Lower leg skin (tissue), 4 donors: ENCODE results near the gene HECTD4. TPM values are rescaled to one million over a fixed set of nuclear protein-coding genes. Genes with fewer than 3 reads are reported as not detected.

Source experiments
- DNase-seq, 2 donors: peaks; one replicate each; pipeline ENCODE4 v3.0.0-alpha.2; 2019; ENCODE audit warnings: low spot score in 2 of 2
- H3K4me3 ChIP-seq: fragments of 200-600 bp; sonication (generic); 2 replicates; pipeline ENCODE4 v1.5.1; 2017; ENCODE audit warnings: mild to moderate bottlenecking, low read depth; ENCODE audit not compliant: poor library complexity, severe bottlenecking
- POLR2A ChIP-seq, 2 donors: fragments of 450-650 bp; IDR thresholded peaks; one replicate each; pipeline ENCODE4 v1.6.1; 2016 to 2017; ENCODE audit warnings: antibody characterized with exemption in 2 of 2, mild to moderate bottlenecking in 1 of 2, moderate library complexity in 1 of 2
- WGBS, 2 donors: methylation state at CpG; one replicate each; pipeline ENCODE4 v1.1.5; 2018; 5-methylcytosine and 5-hydroxymethylcytosine counted together
- intact Hi-C: fragments of 100-400 bp; cut with DNase I; formaldehyde crosslinking; loops from one replicate; pipeline ENCODE4 v1.15.0; 2023; ENCODE audit warnings: low total_unique reads
- total RNA-seq, 4 donors: library from RNA; depleted of rRNA; stranded (reverse); fragments of >200 nt; gene quantifications; one replicate each; pipeline ENCODE4 v1.1.0, GENCODE V29; 2016
- TF ChIP-seq, protein P1 (sequence below), 3 donors: fragments of 450-650 bp; IDR thresholded peaks; one replicate each; pipeline ENCODE4 v1.5.1; 2016; ENCODE audit warnings: antibody characterized with exemption in 3 of 3, mild to moderate bottlenecking in 3 of 3, moderate library complexity in 2 of 3

Gene HECTD4
- total RNA-seq, 4 donors from 2014 or later: 33.2 to 70.6 (median 35.5) TPM

DNA sequence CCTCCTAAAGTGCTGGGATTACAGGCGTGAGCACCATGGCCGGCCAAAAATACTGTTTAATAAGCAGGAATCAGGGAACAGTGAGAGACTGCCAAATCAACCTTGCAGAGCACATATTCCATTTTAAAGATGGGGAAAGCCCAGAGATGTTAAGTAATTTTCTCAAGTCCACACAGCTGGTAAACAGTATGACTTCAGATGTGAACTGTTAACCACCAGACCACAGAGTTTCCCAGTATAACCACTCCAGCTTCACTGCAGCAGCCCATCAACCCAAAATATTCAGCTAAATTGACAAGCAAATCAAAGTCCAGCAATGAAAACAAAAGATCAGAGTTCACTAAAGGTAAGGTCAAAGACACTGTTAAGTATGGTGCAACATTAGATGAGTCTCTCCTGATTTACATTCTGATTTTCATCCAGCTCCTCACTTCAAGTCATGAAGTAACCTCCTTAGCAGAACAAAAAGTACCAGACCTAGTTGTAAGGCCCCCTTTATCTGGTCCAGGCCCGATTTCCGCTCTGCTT, 174.8 kb downstream of the HECTD4 start:
- intact Hi-C loops: no loop called here
- DNase-seq: no peak
- H3K4me3 ChIP-seq: no peak overlapping the region
- 94 to 98% methylated on average over 4 of the region's 4 CpGs for WGBS, 2 donors
- TF ChIP-seq POLR2A (IDR thresholded peaks at IDR 0.05): no peak
- TF ChIP-seq, protein P1, sequence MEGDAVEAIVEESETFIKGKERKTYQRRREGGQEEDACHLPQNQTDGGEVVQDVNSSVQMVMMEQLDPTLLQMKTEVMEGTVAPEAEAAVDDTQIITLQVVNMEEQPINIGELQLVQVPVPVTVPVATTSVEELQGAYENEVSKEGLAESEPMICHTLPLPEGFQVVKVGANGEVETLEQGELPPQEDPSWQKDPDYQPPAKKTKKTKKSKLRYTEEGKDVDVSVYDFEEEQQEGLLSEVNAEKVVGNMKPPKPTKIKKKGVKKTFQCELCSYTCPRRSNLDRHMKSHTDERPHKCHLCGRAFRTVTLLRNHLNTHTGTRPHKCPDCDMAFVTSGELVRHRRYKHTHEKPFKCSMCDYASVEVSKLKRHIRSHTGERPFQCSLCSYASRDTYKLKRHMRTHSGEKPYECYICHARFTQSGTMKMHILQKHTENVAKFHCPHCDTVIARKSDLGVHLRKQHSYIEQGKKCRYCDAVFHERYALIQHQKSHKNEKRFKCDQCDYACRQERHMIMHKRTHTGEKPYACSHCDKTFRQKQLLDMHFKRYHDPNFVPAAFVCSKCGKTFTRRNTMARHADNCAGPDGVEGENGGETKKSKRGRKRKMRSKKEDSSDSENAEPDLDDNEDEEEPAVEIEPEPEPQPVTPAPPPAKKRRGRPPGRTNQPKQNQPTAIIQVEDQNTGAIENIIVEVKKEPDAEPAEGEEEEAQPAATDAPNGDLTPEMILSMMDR (IDR thresholded peaks at IDR 0.05): no peak

- intact Hi-C loops: no loop called here
- DNase-seq: no peak
- no peak for TF ChIP-seq POLR2A (IDR thresholded peaks at IDR 0.05)
- TF ChIP-seq, protein P1 (IDR thresholded peaks at IDR 0.05): no peak
Measured at GRCh38 chr12:112206944-112207343, 175.3 kb downstream of the HECTD4 start.

DNA sequence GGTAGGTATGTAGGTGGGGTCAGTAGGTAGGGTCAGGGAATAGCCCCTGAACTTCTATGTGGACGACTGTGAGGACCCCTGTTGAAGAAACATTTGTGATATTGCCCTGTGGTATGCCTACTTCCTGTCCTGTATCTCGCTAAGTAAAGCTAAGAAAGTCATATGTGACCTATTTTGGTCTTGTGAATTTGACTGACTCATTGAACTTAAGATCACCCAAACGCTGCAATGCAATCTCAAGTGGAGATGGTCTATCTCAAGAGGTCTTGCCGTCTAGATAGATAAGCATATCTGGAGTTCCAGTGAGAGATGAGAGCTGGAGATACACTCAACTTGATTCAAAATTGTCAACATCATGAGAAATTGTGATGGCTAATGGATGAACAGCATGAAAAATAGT, 183.1 kb downstream of the HECTD4 start:
- 79 to 85% methylated on average over 4 of the region's 4 CpGs for WGBS, 2 donors
- intact Hi-C loops: no loop called here
- no peak for DNase-seq
- TF ChIP-seq, protein P1 (IDR thresholded peaks at IDR 0.05): no peak
- no peak for TF ChIP-seq POLR2A (IDR thresholded peaks at IDR 0.05)
- no peak overlapping the region for H3K4me3 ChIP-seq

More at GRCh38 chr12:112206944-112207343, 175.3 kb downstream of the HECTD4 start:
- no peak overlapping the region for H3K4me3 ChIP-seq
- 87 to 88% methylated on average over 7 of the region's 7 CpGs for WGBS, 2 donors

GRCh38 chr12:112198120-112198733, 184.0 kb downstream of the HECTD4 start:
- WGBS, 2 donors: 84% methylated on average over 9 of the region's 9 CpGs
- intact Hi-C loops: no loop called here
- TF ChIP-seq, protein P1 (IDR thresholded peaks at IDR 0.05): no peak
- no peak for TF ChIP-seq POLR2A (IDR thresholded peaks at IDR 0.05)
- DNase-seq: no peak
- no peak overlapping the region for H3K4me3 ChIP-seq

DNA sequence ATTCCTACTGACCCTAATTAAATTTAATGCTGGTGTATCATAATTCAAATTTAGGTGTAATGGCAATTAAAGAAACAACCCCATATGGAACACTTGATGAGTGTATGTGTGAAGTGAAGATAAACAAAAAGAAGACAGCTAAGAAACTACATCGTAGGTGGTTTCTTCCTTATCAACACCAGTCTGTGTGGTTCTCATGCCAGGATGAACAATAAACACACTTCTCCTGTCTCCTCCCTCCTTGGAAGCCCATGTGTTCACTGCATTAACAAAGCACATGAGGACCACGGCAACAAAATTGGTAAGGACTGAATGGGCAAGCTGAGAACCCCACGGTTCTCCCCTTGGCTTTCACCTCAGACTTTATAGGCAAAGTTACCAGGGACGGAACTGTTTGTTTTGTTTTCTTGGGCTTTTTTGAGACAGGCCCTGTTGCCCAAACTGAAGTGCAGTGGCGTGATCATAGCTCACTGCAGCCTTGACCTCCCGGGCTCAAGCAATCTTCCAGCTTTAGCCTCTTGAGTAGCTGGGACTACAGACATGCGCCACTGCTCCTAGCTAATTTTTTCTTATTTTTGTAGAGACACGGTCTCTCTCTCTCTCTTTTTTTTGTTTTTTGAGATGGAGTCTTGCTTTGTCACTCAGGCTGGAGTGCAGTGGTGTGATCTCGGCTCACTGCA, 185.9 kb downstream of the HECTD4 start:
- TF ChIP-seq, protein P1 (IDR thresholded peaks at IDR 0.05): no peak
- TF ChIP-seq POLR2A (IDR thresholded peaks at IDR 0.05): no peak

More for the DNA sequence above, 185.9 kb downstream of the HECTD4 start:
- WGBS, 2 donors: 90 to 93% methylated on average over 9 of the region's 9 CpGs
- intact Hi-C loops: no loop called here
- DNase-seq: no peak
- H3K4me3 ChIP-seq: no peak overlapping the region
